Breast epithelium (tissue), 3 donors: ENCODE data around the gene TMEM143.

Experiments
- POLR2A ChIP-seq: fragments of 450-650 bp; IDR thresholded peaks from one replicate; pipeline ENCODE4 v1.6.1; 2016; ENCODE audit warnings: antibody characterized with exemption, mild to moderate bottlenecking, moderate library complexity
- POLR2AphosphoS5 ChIP-seq, 3 donors: sonication (generic); formaldehyde crosslinking; IDR thresholded peaks; one replicate each; pipeline ENCODE4 v1.6.1; 2017; ENCODE audit warnings: antibody characterized with exemption in 3 of 3
- TF ChIP-seq, protein P1 (sequence below), 3 donors: fragments of 450-650 bp; IDR thresholded peaks; one replicate each; pipeline ENCODE4 v1.5.1; 2016 to 2017; ENCODE audit warnings: antibody characterized with exemption in 3 of 3, mild to moderate bottlenecking in 3 of 3, moderate library complexity in 3 of 3

DNA sequence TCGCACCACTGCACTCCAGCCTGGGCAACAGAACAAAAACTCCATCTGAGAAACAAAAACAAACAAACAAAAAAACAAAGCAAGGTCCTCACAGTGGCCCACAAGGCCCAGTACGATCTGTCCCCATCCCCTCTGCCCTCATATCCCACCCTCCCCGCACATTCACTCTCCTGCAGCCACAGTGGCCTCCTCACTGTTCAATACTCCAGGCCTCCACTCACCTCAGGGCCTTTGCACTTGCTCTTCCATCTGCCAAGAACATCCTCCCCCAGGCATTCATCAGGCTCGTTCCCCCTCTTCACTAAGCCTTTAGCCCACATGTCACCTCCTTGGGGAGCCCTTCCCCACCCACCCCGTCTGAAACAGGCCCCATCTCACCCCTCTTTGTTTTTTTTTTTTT is 4.6 kb downstream of the TMEM143 start:
- no peak for TF ChIP-seq POLR2AphosphoS5 (IDR thresholded peaks at IDR 0.05)
- TF ChIP-seq, protein P1, sequence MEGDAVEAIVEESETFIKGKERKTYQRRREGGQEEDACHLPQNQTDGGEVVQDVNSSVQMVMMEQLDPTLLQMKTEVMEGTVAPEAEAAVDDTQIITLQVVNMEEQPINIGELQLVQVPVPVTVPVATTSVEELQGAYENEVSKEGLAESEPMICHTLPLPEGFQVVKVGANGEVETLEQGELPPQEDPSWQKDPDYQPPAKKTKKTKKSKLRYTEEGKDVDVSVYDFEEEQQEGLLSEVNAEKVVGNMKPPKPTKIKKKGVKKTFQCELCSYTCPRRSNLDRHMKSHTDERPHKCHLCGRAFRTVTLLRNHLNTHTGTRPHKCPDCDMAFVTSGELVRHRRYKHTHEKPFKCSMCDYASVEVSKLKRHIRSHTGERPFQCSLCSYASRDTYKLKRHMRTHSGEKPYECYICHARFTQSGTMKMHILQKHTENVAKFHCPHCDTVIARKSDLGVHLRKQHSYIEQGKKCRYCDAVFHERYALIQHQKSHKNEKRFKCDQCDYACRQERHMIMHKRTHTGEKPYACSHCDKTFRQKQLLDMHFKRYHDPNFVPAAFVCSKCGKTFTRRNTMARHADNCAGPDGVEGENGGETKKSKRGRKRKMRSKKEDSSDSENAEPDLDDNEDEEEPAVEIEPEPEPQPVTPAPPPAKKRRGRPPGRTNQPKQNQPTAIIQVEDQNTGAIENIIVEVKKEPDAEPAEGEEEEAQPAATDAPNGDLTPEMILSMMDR (IDR thresholded peaks at IDR 0.05) = no peak
- TF ChIP-seq POLR2A = no peak
